ENCODE results near the gene CLOCK. TPM values are rescaled to one million over a fixed set of nuclear protein-coding genes. Genes with fewer than 3 reads are reported as not detected.

The CLOCK gene
- total and polyA plus RNA-seq, 2 of the 8 experiments (the other 6 are each of a cell fraction or from before 2014, with no cell fraction given), result 7.7 to 24.2 TPM

DNA sequence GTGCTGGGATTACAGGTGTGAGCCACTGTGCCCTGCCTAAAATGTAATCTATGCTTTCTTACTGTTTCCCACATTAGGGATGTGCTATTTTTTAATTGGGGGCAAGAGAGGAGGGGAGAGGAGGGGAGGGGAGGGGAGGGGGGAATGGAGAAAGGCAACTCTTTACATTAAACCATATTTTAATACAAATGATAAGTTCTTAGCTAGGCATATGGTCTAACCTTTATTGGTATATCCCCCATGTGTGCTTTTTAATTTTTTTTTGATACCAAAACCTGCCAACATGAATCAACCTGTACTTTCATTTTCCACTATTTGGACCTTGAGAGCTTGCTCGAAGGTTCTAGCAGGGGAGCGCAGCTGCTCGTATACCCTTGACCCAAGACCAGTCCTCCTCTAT lies 6.4 kb downstream of the CLOCK start (continued):
- TF ChIP-seq KDM4A (IDR thresholded peaks at IDR 0.05; ENCODE audit: low read depth, low read length, severe bottlenecking), result no peak
- TF ChIP-seq EP300 (IDR thresholded peaks at IDR 0.05; ENCODE audit: borderline replicate concordance in 1 of 2, low read depth in 2 of 2, low read length in 2 of 2), result no peak
- TF ChIP-seq ASH2L (IDR thresholded peaks at IDR 0.05; ENCODE audit: low read length), result no peak
- TF ChIP-seq SIN3A (conservative IDR thresholded peaks at IDR 0.05 in 1 of 2, IDR thresholded peaks at IDR 0.05 in 1 of 2; ENCODE audit: low read depth in 1 of 2, low read length in 2 of 2), result no peak
- TF ChIP-seq RNF2 (IDR thresholded peaks at IDR 0.05; ENCODE audit: borderline replicate concordance, low read depth, low read length, missing control alignments, poor library complexity, severe bottlenecking), result no peak
- no peak for TF ChIP-seq CEBPB (IDR thresholded peaks at IDR 0.05; ENCODE audit: low read depth, low read length)

All from H1 (cell line).